HUDEP-2 (cell line): ENCODE measurements around the gene LRRC4C.
"Not testable (repeated sequence)": the region's sequence is repeated elsewhere in the genome, so short reads cannot be mapped to it uniquely, and the experiment has no call there.

Experiments
- DNase-seq, 76 experiments: peaks; one replicate each; lab custom pipeline; 2025; ENCODE audit not compliant: unreplicated experiment in 76 of 76; lab: John Stamatoyannopoulos, UW

The LRRC4C gene

GRCh38 chr11:40924915-40925314, 534.5 kb downstream of the LRRC4C start:
- DNase-seq = no peak

- DNase-seq = no peak
These were observed 538.2 kb downstream of the LRRC4C start for GRCh38 chr11:40921246-40921645.

GRCh38 chr11:40910774-40911173, 548.7 kb downstream of the LRRC4C start:
- not testable (repeated sequence) for DNase-seq

- no peak for DNase-seq
These were observed 565.0 kb downstream of the LRRC4C start for GRCh38 chr11:40894501-40894900.

GRCh38 chr11:40885250-40885954, 574.0 kb downstream of the LRRC4C start:
- no peak for DNase-seq

- DNase-seq = no peak
These were observed 577.2 kb downstream of the LRRC4C start for GRCh38 chr11:40882301-40882700.

GRCh38 chr11:40879911-40880310, 579.5 kb downstream of the LRRC4C start:
- no peak for DNase-seq

GRCh38 chr11:40877981-40878380, 581.5 kb downstream of the LRRC4C start:
- DNase-seq = peak in 3 of 76 experiments; percentile 0 to 12 (median 2)

- DNase-seq = no peak
These were observed 582.2 kb downstream of the LRRC4C start for GRCh38 chr11:40877256-40877655.

GRCh38 chr11:40867991-40868632, 591.3 kb downstream of the LRRC4C start:
- DNase-seq = no peak

GRCh38 chr11:40857754-40858153, 601.7 kb downstream of the LRRC4C start:
- not testable (repeated sequence) for DNase-seq

GRCh38 chr11:40842750-40843339, 616.6 kb downstream of the LRRC4C start:
- no peak for DNase-seq

GRCh38 chr11:40841231-40841630, 618.2 kb downstream of the LRRC4C start:
- no peak for DNase-seq

GRCh38 chr11:40838181-40838683, 621.2 kb downstream of the LRRC4C start:
- no peak for DNase-seq

GRCh38 chr11:40827116-40827515, 632.3 kb downstream of the LRRC4C start:
- DNase-seq = no peak

- DNase-seq = no peak
These were observed 632.9 kb downstream of the LRRC4C start for GRCh38 chr11:40826601-40827000.

GRCh38 chr11:40825201-40825834, 634.1 kb downstream of the LRRC4C start:
- DNase-seq = no peak

- DNase-seq = no peak
These were observed 640.2 kb downstream of the LRRC4C start for GRCh38 chr11:40819230-40819629.

GRCh38 chr11:40816976-40817375, 642.5 kb downstream of the LRRC4C start:
- no peak for DNase-seq

GRCh38 chr11:40797981-40798380, 661.5 kb downstream of the LRRC4C start:
- DNase-seq = no peak

GRCh38 chr11:40787224-40787623, 672.2 kb downstream of the LRRC4C start:
- no peak for DNase-seq
